Nephron progenitor cell (in vitro differentiated cells): ENCODE measurements around the gene KLHL14.

Experiments
- DNase-seq: peaks from one replicate; pipeline ENCODE4 v3.0.0; 2021
- H3K27ac Mint-ChIP-seq: 2 replicates; pipeline ENCODE4 v1.8.0; 2021; ENCODE audit warnings: mild to moderate bottlenecking, moderate library complexity, mixed read lengths
- H3K27me3 Mint-ChIP-seq: 2 replicates; pipeline ENCODE4 v1.8.0; 2021; ENCODE audit warnings: mild to moderate bottlenecking, low read depth, mixed read lengths; ENCODE audit not compliant: poor library complexity
- H3K36me3 Mint-ChIP-seq: 2 replicates; pipeline ENCODE4 v1.8.0; 2021; ENCODE audit warnings: low read depth, mixed read lengths
- H3K4me1 Mint-ChIP-seq: 2 replicates; pipeline ENCODE4 v1.8.0; 2021; ENCODE audit warnings: mixed read lengths
- H3K4me3 Mint-ChIP-seq: 2 replicates; pipeline ENCODE4 v1.8.0; 2021; ENCODE audit warnings: mild to moderate bottlenecking, moderate library complexity, mixed read lengths
- H3K9me3 Mint-ChIP-seq: 2 replicates; pipeline ENCODE4 v1.8.0; 2021; ENCODE audit warnings: mild to moderate bottlenecking, moderate library complexity, mixed read lengths
- CTCF ChIP-seq: fragments of 200-600 bp; sonication (generic); IDR thresholded peaks from 2 replicates; pipeline ENCODE4 v1.5.0; 2021; ENCODE audit warnings: antibody characterized with exemption

Gene KLHL14

GRCh38 chr18:32772581-32773381 lies at the start of gene KLHL14:
TSS of gene KLHL14 (minus strand) at chr18:32773023. CDS start at chr18:32770591, 2,432 bp downstream.
- TF ChIP-seq CTCF, result no peak
- H3K4me1 Mint-ChIP-seq, result peaks cover 57% of the 10 kb centered on the region
- DNase-seq, result peak; percentile 32
- H3K4me3 Mint-ChIP-seq, result peak within 1 kb of the TSS; percentile 85
- peak within 1 kb of the TSS; percentile 84 for H3K27ac Mint-ChIP-seq
- no peaks in the 10 kb centered on the region for H3K36me3 Mint-ChIP-seq
- H3K9me3 Mint-ChIP-seq, result no peaks in the 10 kb centered on the region
- peaks cover 37% of the 10 kb centered on the region for H3K27me3 Mint-ChIP-seq

GRCh38 chr18:32822197-32822596 lies 49.4 kb upstream of the KLHL14 start:
- Mint-ChIP-seq H3K36me3 (no peaks in the 10 kb centered on the region), H3K4me1 (no peaks in the 10 kb centered on the region), H3K27ac (no peak overlapping the region), H3K9me3 (no peaks in the 10 kb centered on the region), H3K27me3 (no peaks in the 10 kb centered on the region), H3K4me3 (no peak overlapping the region)
- DNase-seq, result no peak
- TF ChIP-seq CTCF, result no peak

GRCh38 chr18:32815881-32816280 lies 43.1 kb upstream of the KLHL14 start:
- no peaks in the 10 kb centered on the region for H3K36me3 Mint-ChIP-seq
- TF ChIP-seq CTCF, result no peak
- no peak for DNase-seq
- H3K4me1 Mint-ChIP-seq, result no peaks in the 10 kb centered on the region
- H3K9me3 Mint-ChIP-seq, result peaks cover 1% of the 10 kb centered on the region
- no peak overlapping the region for H3K27ac Mint-ChIP-seq
- no peaks in the 10 kb centered on the region for H3K27me3 Mint-ChIP-seq
- H3K4me3 Mint-ChIP-seq, result no peak overlapping the region

GRCh38 chr18:32812342-32812741 lies 39.5 kb upstream of the KLHL14 start:
- H3K36me3 Mint-ChIP-seq, result no peaks in the 10 kb centered on the region
- no peak for TF ChIP-seq CTCF
- H3K9me3 Mint-ChIP-seq, result peaks cover 14% of the 10 kb centered on the region
- no peak overlapping the region for H3K27ac Mint-ChIP-seq
- no peaks in the 10 kb centered on the region for H3K27me3 Mint-ChIP-seq
- no peak for DNase-seq
- peaks cover 5% of the 10 kb centered on the region for H3K4me1 Mint-ChIP-seq
- no peak overlapping the region for H3K4me3 Mint-ChIP-seq

- no peak for DNase-seq
- no peak overlapping the region for H3K27ac Mint-ChIP-seq
- H3K27me3 Mint-ChIP-seq, result no peaks in the 10 kb centered on the region
- H3K36me3 Mint-ChIP-seq, result no peaks in the 10 kb centered on the region
- H3K4me1 Mint-ChIP-seq, result peaks cover 12% of the 10 kb centered on the region
- peaks cover 17% of the 10 kb centered on the region for H3K9me3 Mint-ChIP-seq
- no peak for TF ChIP-seq CTCF
- no peak overlapping the region for H3K4me3 Mint-ChIP-seq
Measured at GRCh38 chr18:32810314-32810713, 37.5 kb upstream of the KLHL14 start.

GRCh38 chr18:32805354-32805753 lies 32.5 kb upstream of the KLHL14 start:
- Mint-ChIP-seq H3K36me3 (no peaks in the 10 kb centered on the region), H3K4me1 (peaks cover 60% of the 10 kb centered on the region), H3K4me3 (no peak overlapping the region), H3K27ac (no peak overlapping the region), H3K9me3 (peaks cover 17% of the 10 kb centered on the region), H3K27me3 (no peaks in the 10 kb centered on the region)
- TF ChIP-seq CTCF, result no peak
- no peak for DNase-seq
